ENCODE results near the gene TRAF1.

- TF ChIP-seq POLR2A (IDR thresholded peaks at IDR 0.05) (no peak), CTCF (IDR thresholded peaks at IDR 0.05) (no peak), POLR2AphosphoS5 (IDR thresholded peaks at IDR 0.05) (no peak)
Observed at GRCh38 chr9:120857481-120857880, 69.1 kb downstream of the TRAF1 start.

Measured in breast epithelium (tissue), 3 donors.